Neuronal stem cell (in vitro differentiated cells): Measurements from ENCODE around the gene HSD11B2.

Source experiments
- DNase-seq: peaks from one replicate; pipeline ENCODE4 v3.0.0-alpha.2; 2013; ENCODE audit warnings: low spot score
- H2AFZ ChIP-seq: one replicate; pipeline ENCODE4 v1.6.1; 2013; ENCODE audit warnings: mild to moderate bottlenecking, low read length, inconsistent platforms
- H2AK5ac ChIP-seq: 2 replicates; pipeline ENCODE4 v1.6.1; 2013; ENCODE audit warnings: low read depth, mild to moderate bottlenecking, inconsistent platforms, low read length, moderate library complexity, mixed read lengths
- H2BK120ac ChIP-seq: 2 replicates; pipeline ENCODE4 v1.6.1; 2013; ENCODE audit warnings: low read depth, mild to moderate bottlenecking, inconsistent platforms, low read length, moderate library complexity, mixed read lengths
- H2BK12ac ChIP-seq: one replicate; pipeline ENCODE4 v1.6.1; 2013; ENCODE audit warnings: low read length, inconsistent platforms
- H2BK15ac ChIP-seq: 2 replicates; pipeline ENCODE4 v1.6.1; 2013; ENCODE audit warnings: mild to moderate bottlenecking, low read length, inconsistent platforms, mixed read lengths
- H2BK5ac ChIP-seq: one replicate; pipeline ENCODE4 v1.6.1; 2013; ENCODE audit warnings: inconsistent platforms, mild to moderate bottlenecking, low read length, moderate library complexity
- H3K14ac ChIP-seq: one replicate; pipeline ENCODE4 v1.6.1; 2013; ENCODE audit warnings: low read length, inconsistent platforms
- H3K18ac ChIP-seq: 2 replicates; pipeline ENCODE4 v1.6.1; 2013; ENCODE audit warnings: low read length, inconsistent platforms
- H3K23ac ChIP-seq: 2 replicates; pipeline ENCODE4 v1.6.1; 2013; ENCODE audit warnings: low read depth, mild to moderate bottlenecking, mixed read lengths, low read length, inconsistent platforms; ENCODE audit not compliant: poor library complexity
- H3K27ac ChIP-seq: replicated peaks from 3 replicates; pipeline ENCODE4 v1.5.1; 2013; ENCODE audit warnings: low read length, inconsistent platforms
- H3K27me3 ChIP-seq, 3 experiments: 2 replicates each; pipeline ENCODE4 v1.6.1; 2013; ENCODE audit warnings: low read length in 3 of 3, mild to moderate bottlenecking in 2 of 3, inconsistent platforms in 1 of 3, low read depth in 1 of 3, mixed read lengths in 1 of 3, moderate library complexity in 1 of 3; ENCODE audit not compliant: control insufficient read depth in 3 of 3, insufficient read depth in 3 of 3
- H3K36me3 ChIP-seq, 2 donors: replicated peaks in 1 of 2; 2 replicates each; pipeline ENCODE4 v1.6.1; 2013; ENCODE audit warnings: low read length in 2 of 2; ENCODE audit not compliant: control insufficient read depth in 2 of 2, insufficient read depth in 2 of 2
- H3K4ac ChIP-seq: 2 replicates; pipeline ENCODE4 v1.6.1; 2013; ENCODE audit warnings: inconsistent platforms, mild to moderate bottlenecking, low read length, moderate library complexity
- H3K4me1 ChIP-seq, 2 donors: 1 replicate in 1 of 2; 2 replicates in 1 of 2; pipeline ENCODE4 v1.6.1; 2013; ENCODE audit warnings: low read length in 2 of 2, low read depth in 1 of 2; ENCODE audit not compliant: control insufficient read depth in 2 of 2, insufficient read depth in 1 of 2
- H3K4me2 ChIP-seq: one replicate; pipeline ENCODE4 v1.6.1; 2013; ENCODE audit warnings: mild to moderate bottlenecking, low read length, inconsistent platforms; ENCODE audit not compliant: insufficient read depth, poor library complexity, severe bottlenecking
- H3K4me3 ChIP-seq, 2 donors: 2 replicates each; pipeline ENCODE4 v1.5.1; 2013; ENCODE audit warnings: low read length in 2 of 2, mild to moderate bottlenecking in 2 of 2, inconsistent platforms in 1 of 2, moderate library complexity in 1 of 2
- H3K79me1 ChIP-seq: one replicate; pipeline ENCODE4 v1.6.1; 2013; ENCODE audit warnings: low read depth, mild to moderate bottlenecking, inconsistent platforms, low read length, moderate library complexity
- H3K9ac ChIP-seq: one replicate; pipeline ENCODE4 v1.6.1; 2013; ENCODE audit warnings: mild to moderate bottlenecking, low read depth, low read length, inconsistent platforms; ENCODE audit not compliant: poor library complexity
- H3K9me3 ChIP-seq, 2 donors: replicated peaks in 1 of 2; 2 replicates each; pipeline versions ENCODE3 to v1.6.1; 2013; ENCODE audit warnings: low read length in 2 of 2, mild to moderate bottlenecking in 2 of 2, inconsistent platforms in 1 of 2, low read depth in 1 of 2, mixed read lengths in 1 of 2, moderate library complexity in 1 of 2; ENCODE audit not compliant: control insufficient read depth in 2 of 2, insufficient read depth in 1 of 2
- H4K8ac ChIP-seq: one replicate; pipeline ENCODE4 v1.6.1; 2013; ENCODE audit warnings: low read depth, mild to moderate bottlenecking, inconsistent platforms, low read length, moderate library complexity
- H4K91ac ChIP-seq: one replicate; pipeline ENCODE4 v1.6.1; 2013; ENCODE audit warnings: low read length, low read depth, mild to moderate bottlenecking, inconsistent platforms; ENCODE audit not compliant: poor library complexity
- WGBS, 2 donors: extraction: QIAGEN DNeasy Blood & Tissue Kit; methylation state at CpG; one replicate each; pipeline ENCODE4 v1.1.7; 2013; ENCODE audit warnings: missing lambda C conversion rate in 2 of 2, mixed read lengths in 1 of 2; ENCODE audit not compliant: insufficient read length in 2 of 2, insufficient replicate concordance in 1 of 2; ENCODE audit errors: extremely low coverage in 2 of 2; 5-methylcytosine and 5-hydroxymethylcytosine counted together

HSD11B2 gene

DNA sequence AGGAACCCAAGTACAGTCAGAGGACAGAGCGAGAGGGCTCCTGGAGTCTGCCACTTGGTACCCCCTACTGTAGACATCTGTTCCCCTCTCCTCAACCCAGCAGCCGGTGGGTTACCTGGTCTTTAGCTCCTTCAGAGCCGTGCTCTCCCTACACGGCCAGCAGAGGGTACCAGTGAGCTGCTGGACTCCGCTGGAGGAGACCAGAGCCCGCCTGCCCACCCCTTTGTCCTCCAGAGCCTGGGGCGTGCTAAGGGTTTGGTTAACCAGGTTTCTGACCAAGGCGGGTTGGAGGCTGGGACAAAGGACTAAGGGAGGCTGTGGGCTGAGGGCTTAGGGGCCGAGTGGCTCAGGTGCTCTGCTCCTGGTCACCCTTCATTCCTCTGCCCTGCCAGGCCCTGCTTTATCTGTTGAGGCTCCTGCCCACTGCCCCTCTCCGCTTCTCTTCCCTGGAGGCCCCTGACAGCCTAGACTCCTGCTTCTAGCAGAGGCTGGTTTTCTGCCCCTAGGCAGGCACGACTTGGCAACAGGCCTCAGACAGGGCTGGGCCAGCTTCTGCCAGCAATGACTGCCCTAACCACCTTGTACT is 2.7 kb upstream of the HSD11B2 start:
- peak overlapping the region; percentile 64 for H2BK12ac ChIP-seq
- peak overlapping the region; percentile 82 for H2AK5ac ChIP-seq
- H3K27ac ChIP-seq, result no peak overlapping the region
- peak overlapping the region; percentile 57 for H2BK15ac ChIP-seq
- no peak overlapping the region for H2BK5ac ChIP-seq
- H3K18ac ChIP-seq, result peak overlapping the region; percentile 73
- peaks cover 14 to 45% (median 25%) of the 10 kb centered on the region in 3 experiments for H3K27me3 ChIP-seq
- H3K4me2 ChIP-seq, result no peak overlapping the region
- peak overlapping the region; percentile 0 for H3K23ac ChIP-seq
- DNase-seq, result peak; percentile 71
- H4K91ac ChIP-seq, result no peak overlapping the region
- H3K9ac ChIP-seq, result peak overlapping the region; percentile 15
- H3K4ac ChIP-seq, result no peak overlapping the region
- H3K36me3 ChIP-seq, result no peaks in the 10 kb centered on the region
- peak overlapping the region; percentile 44 for H4K8ac ChIP-seq
- H3K9me3 ChIP-seq, result no peaks in the 10 kb centered on the region
- H2AFZ ChIP-seq, result peak overlapping the region; percentile 72
- no peaks in the 10 kb centered on the region for H3K79me1 ChIP-seq
- H3K4me1 ChIP-seq, result peaks cover 27 to 35% of the 10 kb centered on the region in 2 donors
- no peak overlapping the region for H2BK120ac ChIP-seq
- H3K14ac ChIP-seq, result no peak overlapping the region
- WGBS, 2 donors, result no CpG with 5 or more reads among the region's 11 CpGs
- no peak overlapping the region for H3K4me3 ChIP-seq

DNA sequence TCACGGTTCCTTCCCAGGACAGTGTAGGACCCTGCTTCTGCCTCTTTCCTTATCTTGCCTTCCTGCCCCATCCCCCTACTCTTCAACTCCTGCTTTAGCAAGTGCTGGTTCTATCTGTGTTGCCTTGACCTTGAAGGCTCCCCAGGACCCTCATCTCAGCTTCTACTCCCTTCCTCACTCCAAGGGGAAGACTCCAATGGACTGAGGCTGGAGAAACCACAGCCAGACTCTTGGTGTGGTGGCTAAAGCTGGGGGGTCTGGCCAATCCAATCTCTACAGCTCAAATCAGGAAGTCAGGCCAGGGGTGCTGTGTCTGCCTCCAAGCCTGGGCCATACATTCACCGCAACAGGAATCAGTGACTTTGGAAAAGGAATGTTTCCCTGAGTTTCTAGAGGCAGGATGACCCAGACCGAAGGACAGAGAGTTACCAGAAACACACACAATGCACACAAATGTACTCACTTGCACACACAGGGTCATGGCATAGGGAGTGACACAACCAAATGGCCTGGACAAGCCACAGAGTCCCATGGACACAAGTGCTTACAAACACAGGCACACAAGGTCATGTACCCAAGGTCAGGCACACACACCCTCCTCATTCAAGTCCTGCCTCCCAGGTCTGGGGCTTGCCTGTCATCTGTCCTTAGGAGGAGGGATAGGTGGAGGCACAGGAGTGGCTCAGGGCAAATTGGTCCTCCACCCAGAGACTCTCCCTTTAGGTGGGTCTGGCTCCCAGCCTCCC is 1.7 kb upstream of the HSD11B2 start:
- H3K4me3 ChIP-seq, result no peak overlapping the region
- no peak overlapping the region for H2BK5ac ChIP-seq
- no peak overlapping the region for H3K9ac ChIP-seq
- no peak overlapping the region for H2AK5ac ChIP-seq
- no peak overlapping the region for H2BK12ac ChIP-seq
- H3K27ac ChIP-seq, result no peak overlapping the region
- H3K4me1 ChIP-seq, result peaks cover 22 to 28% of the 10 kb centered on the region in 2 donors
- H2BK120ac ChIP-seq, result no peak overlapping the region
- no peak overlapping the region for H3K18ac ChIP-seq
- WGBS, 2 donors, result no CpG with 5 or more reads among the region's 3 CpGs
- no peaks in the 10 kb centered on the region for H3K9me3 ChIP-seq
- no peaks in the 10 kb centered on the region for H3K79me1 ChIP-seq
- H3K14ac ChIP-seq, result no peak overlapping the region
- no peak overlapping the region for H3K23ac ChIP-seq
- no peak overlapping the region for H2AFZ ChIP-seq
- DNase-seq, result no peak
- H3K4me2 ChIP-seq, result no peak overlapping the region
- peaks cover 14 to 46% (median 25%) of the 10 kb centered on the region in 3 experiments for H3K27me3 ChIP-seq
- no peaks in the 10 kb centered on the region for H3K36me3 ChIP-seq
- H4K8ac ChIP-seq, result no peak overlapping the region
- no peak overlapping the region for H4K91ac ChIP-seq
- no peak overlapping the region for H3K4ac ChIP-seq
- no peak overlapping the region for H2BK15ac ChIP-seq

DNA sequence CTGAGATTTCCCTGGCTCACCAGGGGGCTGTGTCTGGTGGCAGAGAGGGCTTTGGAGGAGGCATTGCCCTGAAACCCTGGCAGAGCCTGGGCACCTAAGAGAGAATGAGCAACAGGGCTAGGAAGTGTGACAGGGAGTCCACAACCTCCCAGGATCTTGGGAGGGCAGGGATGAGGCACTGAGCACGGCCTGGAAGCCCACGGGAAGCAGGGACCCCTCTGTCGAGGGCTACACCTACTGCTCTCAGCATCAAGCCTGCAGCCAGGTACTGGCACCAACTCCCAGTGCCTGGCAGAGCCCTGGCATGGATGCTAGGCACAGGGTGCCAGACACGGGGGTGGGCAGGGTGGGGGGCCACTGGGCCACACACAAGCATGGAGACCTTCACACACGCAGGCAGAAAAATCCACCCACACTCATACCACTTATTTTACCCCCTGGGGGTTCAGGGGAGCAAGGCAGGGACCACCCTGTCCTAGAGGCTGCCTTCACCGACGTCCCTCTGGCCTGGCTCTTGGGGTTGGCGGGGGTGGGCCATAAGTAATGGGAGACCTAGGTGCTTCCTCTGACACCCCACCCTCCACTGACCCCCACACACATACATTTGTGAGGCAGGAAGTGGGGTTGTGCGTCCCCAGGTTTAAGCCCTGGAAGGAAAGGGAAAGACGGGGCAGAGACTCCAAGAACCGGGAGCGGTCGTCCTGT is 970 bp upstream of the HSD11B2 start:
- Histone ChIP-seq H3K18ac (peak overlapping the region; percentile 96), H3K27me3 (peaks cover 14 to 46% (median 25%) of the 10 kb centered on the region in 3 experiments), H3K4me1 (peaks cover 15 to 20% of the 10 kb centered on the region in 2 donors), H2BK12ac (peak overlapping the region; percentile 46), H2BK5ac (no peak overlapping the region), H2AFZ (peak overlapping the region; percentile 85), H3K4me3 (peak overlapping the region; percentile 28 to 71), H4K8ac (no peak overlapping the region), H2BK15ac (peak overlapping the region; percentile 42), H3K23ac (peak overlapping the region; percentile 86), H3K4me2 (peak overlapping the region; percentile 87), H3K9ac (no peak overlapping the region), H3K79me1 (no peaks in the 10 kb centered on the region), H3K9me3 (no peaks in the 10 kb centered on the region), H2BK120ac (no peak overlapping the region), H3K27ac (no peak overlapping the region), H3K36me3 (no peaks in the 10 kb centered on the region), H4K91ac (no peak overlapping the region), H3K4ac (no peak overlapping the region), H2AK5ac (peak overlapping the region; percentile 53), H3K14ac (no peak overlapping the region)
- no CpG with 5 or more reads among the region's 13 CpGs for WGBS, 2 donors
- no peak for DNase-seq
